Renal cortical epithelial cell (primary cell): ENCODE data around the gene EFHD2. TPM values are rescaled to one million over a fixed set of nuclear protein-coding genes. Genes with fewer than 3 reads are reported as not detected.
"Not testable (repeated sequence)": the region's sequence is repeated elsewhere in the genome, so short reads cannot be mapped to it uniquely, and the experiment has no call there.

ENCODE experiments used
- DNase-seq: peaks from one replicate; pipeline ENCODE4 v3.0.0-alpha.2; 2011; ENCODE audit warnings: low read depth
- total RNA-seq: library from RNA; depleted of rRNA; stranded (reverse); fragments of >200 nt; gene quantifications from 2 replicates; pipeline ENCODE4 v1.2.3, GENCODE V29; 2014

The EFHD2 gene
- total RNA-seq, 1 donor from 2014 or later: 27.8 TPM

- DNase-seq: no peak
Observed at GRCh38 chr1:15452866-15453571, 43.3 kb downstream of the EFHD2 start.

GRCh38 chr1:15453734-15454133 is 44.0 kb downstream of the EFHD2 start:
- DNase-seq: no peak

- DNase-seq: peak; percentile 38
Observed at GRCh38 chr1:15454256-15454655, 44.6 kb downstream of the EFHD2 start.

- peak; percentile 48 for DNase-seq
Observed at GRCh38 chr1:15455522-15455921, 45.8 kb downstream of the EFHD2 start.

GRCh38 chr1:15456313-15456954 is 46.7 kb downstream of the EFHD2 start, which contains the start of gene CELA2A:
TSS of gene CELA2A (plus strand) at chr1:15456732. CDS start at chr1:15456754, 22 bp downstream.
- DNase-seq: no peak

- DNase-seq: no peak
Observed at GRCh38 chr1:15457585-15457984, 47.9 kb downstream of the EFHD2 start.

- not testable (repeated sequence) for DNase-seq
Observed at GRCh38 chr1:15458388-15458787, 48.7 kb downstream of the EFHD2 start.

- DNase-seq: peak; percentile 43
Observed at GRCh38 chr1:15459771-15460707, 50.4 kb downstream of the EFHD2 start.

GRCh38 chr1:15460708-15461095 is 51.0 kb downstream of the EFHD2 start:
- DNase-seq: peak; percentile 15

GRCh38 chr1:15463064-15463800 is 53.5 kb downstream of the EFHD2 start:
- DNase-seq: not testable (repeated sequence)

- not testable (repeated sequence) for DNase-seq
Observed at GRCh38 chr1:15463926-15464322, 54.2 kb downstream of the EFHD2 start.

- no peak for DNase-seq
Observed at GRCh38 chr1:15465674-15466073, 56.0 kb downstream of the EFHD2 start.

- DNase-seq: not testable (repeated sequence)
Observed at GRCh38 chr1:15466955-15467625, 57.4 kb downstream of the EFHD2 start.

- no peak for DNase-seq
Observed at GRCh38 chr1:15468145-15468544, 58.5 kb downstream of the EFHD2 start.

GRCh38 chr1:15469361-15469760 is 59.7 kb downstream of the EFHD2 start:
- DNase-seq: no peak

- not testable (repeated sequence) for DNase-seq
Observed at GRCh38 chr1:15469821-15470448, 60.2 kb downstream of the EFHD2 start.

- DNase-seq: not testable (repeated sequence)
Observed at GRCh38 chr1:15471067-15471466, 61.4 kb downstream of the EFHD2 start.

- not testable (repeated sequence) for DNase-seq
Observed at GRCh38 chr1:15471723-15472122, 62.0 kb downstream of the EFHD2 start.

GRCh38 chr1:15472587-15472986 is 62.9 kb downstream of the EFHD2 start:
- DNase-seq: no peak

- no peak for DNase-seq
Observed at GRCh38 chr1:15475752-15476314, 66.1 kb downstream of the EFHD2 start, which contains the start of gene CELA2B. TSS of gene CELA2B (plus strand) at chr1:15476104. CDS start at chr1:15476126, 22 bp downstream.
